OCI-LY7 (cell line): ENCODE results near the gene CXorf58.

Experiments used
- CTCF ChIP-seq: fragments of 200-600 bp; sonication (generic); conservative IDR thresholded peaks from 2 replicates; pipeline ENCODE4 v1.5.1; 2014; ENCODE audit warnings: mild to moderate bottlenecking, antibody characterized with exemption, low read length, moderate library complexity, mixed read lengths
- EZH2phosphoT487 ChIP-seq: fragments of 200-600 bp; sonication (generic); IDR thresholded peaks from 2 replicates; pipeline ENCODE4 v1.6.1; 2018; ENCODE audit warnings: low read depth, borderline replicate concordance, mild to moderate bottlenecking, mixed run types, antibody characterized with exemption, low read length, moderate library complexity, mixed read lengths

GRCh38 chrX:23883737-23884354 is 24.0 kb upstream of the CXorf58 start:
- TF ChIP-seq CTCF (no peak), EZH2phosphoT487 (no peak)
